Ramos (cell line): ENCODE measurements around the gene PHKG1.
"Not testable (repeated sequence)": the region's sequence is repeated elsewhere in the genome, so short reads cannot be mapped to it uniquely, and the experiment has no call there.

Experiments
- in situ Hi-C: fragments of 300-500 bp; cut with MboI; formaldehyde crosslinking; loops from one replicate; pipeline ENCODE4 v1.14.3; 2022; ENCODE audit warnings: low sequenced_read_pairs; ENCODE audit not compliant: unreplicated experiment

Gene PHKG1

GRCh38 chr7:56047446-56048116, 45.2 kb downstream of the PHKG1 start:
- in situ Hi-C loops = not testable (repeated sequence)

DNA sequence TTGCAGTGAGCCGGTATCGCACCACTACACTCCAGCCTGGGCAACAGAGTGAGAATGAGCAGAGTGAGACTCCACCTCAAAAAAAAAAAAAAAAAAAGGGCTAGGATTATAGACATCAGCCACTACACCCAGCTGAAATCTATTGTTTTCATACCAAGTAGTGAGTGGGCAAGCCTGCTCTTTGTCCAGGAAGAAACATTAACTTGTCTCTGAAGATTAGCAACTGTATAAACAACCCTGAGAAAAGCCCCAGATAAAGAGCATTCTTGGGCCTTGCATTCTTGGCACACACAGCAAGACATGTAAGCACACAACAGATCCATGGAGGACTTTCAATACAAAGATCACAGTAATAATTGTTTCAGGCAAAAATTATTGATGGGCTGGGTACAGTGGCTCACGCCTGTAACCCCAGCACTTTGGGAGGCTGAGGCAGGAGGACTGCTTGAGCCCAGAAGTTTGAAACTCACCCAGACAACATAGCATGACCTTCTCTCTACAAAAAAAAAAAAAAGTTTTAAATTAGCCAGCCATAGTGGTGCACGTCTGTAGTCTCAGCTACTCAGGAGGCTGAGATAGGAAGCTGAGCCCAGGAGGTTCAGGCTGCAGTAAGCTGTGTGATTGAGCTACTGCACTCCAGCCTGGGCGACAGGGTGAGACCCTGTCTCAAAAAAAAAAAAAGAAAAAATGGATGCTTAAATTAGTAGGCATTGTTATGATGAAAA, 45.9 kb downstream of the PHKG1 start:
- in situ Hi-C loops = no loop called here

- in situ Hi-C loops = not testable (repeated sequence)
Observed at GRCh38 chr7:56045758-56046157, 47.0 kb downstream of the PHKG1 start.

GRCh38 chr7:56040730-56041129, 52.0 kb downstream of the PHKG1 start:
- in situ Hi-C loops = no loop called here

- in situ Hi-C loops = no loop called here
Observed at GRCh38 chr7:56033671-56034432, 58.9 kb downstream of the PHKG1 start.

- in situ Hi-C loops = not testable (repeated sequence)
Observed at GRCh38 chr7:56032578-56032977, 60.2 kb downstream of the PHKG1 start.

- in situ Hi-C loops = not testable (repeated sequence)
Observed at GRCh38 chr7:56031556-56031955, 61.2 kb downstream of the PHKG1 start.

DNA sequence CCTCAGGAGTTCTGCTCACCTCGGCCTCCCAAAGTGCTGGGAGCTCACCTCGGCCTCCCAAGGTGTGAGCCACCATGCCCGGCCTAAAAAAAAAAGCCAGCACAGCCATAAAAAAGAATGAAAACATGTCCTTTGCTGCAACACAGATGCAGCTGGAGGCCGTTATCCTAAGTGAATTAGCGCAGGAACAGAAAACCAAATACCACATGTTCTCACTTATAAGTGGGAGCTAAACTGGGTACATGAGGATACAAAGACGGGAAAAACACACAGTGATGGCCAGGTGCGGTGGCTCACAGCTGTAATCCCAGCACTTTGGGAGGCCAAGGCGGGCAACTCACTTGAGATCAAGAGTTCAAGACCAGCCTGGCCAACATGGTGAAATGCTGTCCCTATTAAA, 62.4 kb downstream of the PHKG1 start:
- in situ Hi-C loops = no loop called here
